ENCODE data around the gene CCSER1.

DNA sequence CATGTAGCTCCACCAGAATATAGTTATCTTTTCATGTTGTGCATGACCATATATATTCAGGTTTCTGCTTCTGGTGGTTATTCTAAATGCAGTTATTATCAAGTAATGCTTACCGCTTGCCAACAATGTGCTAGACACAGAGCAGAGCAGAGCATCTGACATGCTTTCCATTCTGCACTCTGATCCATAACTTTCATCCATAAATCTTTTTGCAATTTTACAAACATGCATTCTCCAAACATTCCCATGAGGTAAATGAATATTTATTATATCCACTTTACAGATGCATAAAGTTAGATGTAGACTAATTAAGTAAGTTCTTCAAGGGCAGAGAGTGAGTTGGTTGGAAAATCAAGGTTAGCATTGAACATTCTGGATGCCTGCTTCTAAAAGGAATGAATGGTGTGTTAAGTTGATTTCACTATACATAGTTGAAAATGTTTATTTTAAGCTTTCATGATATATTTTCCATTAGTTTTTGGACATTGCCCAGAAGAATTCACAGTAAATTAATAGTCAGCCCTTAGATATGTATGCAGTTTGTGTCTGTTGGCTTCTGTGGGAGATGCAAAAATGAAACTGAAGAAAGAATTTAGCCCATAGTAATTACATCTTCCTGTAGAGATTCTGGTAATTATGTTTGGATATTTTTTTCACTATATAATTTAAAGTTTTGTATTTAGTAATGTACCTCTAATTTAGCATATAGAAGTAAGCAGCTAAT is 867.8 kb downstream of the CCSER1 start:
- no peak for TF ChIP-seq EZH2 (IDR thresholded peaks at IDR 0.05; ENCODE audit: low read length, missing control alignments)
- TF ChIP-seq, protein P1, sequence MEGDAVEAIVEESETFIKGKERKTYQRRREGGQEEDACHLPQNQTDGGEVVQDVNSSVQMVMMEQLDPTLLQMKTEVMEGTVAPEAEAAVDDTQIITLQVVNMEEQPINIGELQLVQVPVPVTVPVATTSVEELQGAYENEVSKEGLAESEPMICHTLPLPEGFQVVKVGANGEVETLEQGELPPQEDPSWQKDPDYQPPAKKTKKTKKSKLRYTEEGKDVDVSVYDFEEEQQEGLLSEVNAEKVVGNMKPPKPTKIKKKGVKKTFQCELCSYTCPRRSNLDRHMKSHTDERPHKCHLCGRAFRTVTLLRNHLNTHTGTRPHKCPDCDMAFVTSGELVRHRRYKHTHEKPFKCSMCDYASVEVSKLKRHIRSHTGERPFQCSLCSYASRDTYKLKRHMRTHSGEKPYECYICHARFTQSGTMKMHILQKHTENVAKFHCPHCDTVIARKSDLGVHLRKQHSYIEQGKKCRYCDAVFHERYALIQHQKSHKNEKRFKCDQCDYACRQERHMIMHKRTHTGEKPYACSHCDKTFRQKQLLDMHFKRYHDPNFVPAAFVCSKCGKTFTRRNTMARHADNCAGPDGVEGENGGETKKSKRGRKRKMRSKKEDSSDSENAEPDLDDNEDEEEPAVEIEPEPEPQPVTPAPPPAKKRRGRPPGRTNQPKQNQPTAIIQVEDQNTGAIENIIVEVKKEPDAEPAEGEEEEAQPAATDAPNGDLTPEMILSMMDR (conservative IDR thresholded peaks at IDR 0.05 in 1 of 2, IDR thresholded peaks at IDR 0.05 in 1 of 2; ENCODE audit: low read depth in 1 of 2, low read length in 2 of 2), result no peak

Measured in fibroblast of lung (primary cell).